GM18873 (cell line): ENCODE measurements around the gene YARS2.

ENCODE experiments used
- ATAC-seq: cut with Tn5 transposase; IDR thresholded peaks from one replicate; pipeline ENCODE4 v1.9.1; 2021; ENCODE audit warnings: mild to moderate bottlenecking, moderate library complexity, moderate number of reproducible peaks; ENCODE audit not compliant: unreplicated experiment, low FRiP score

Gene YARS2

DNA sequence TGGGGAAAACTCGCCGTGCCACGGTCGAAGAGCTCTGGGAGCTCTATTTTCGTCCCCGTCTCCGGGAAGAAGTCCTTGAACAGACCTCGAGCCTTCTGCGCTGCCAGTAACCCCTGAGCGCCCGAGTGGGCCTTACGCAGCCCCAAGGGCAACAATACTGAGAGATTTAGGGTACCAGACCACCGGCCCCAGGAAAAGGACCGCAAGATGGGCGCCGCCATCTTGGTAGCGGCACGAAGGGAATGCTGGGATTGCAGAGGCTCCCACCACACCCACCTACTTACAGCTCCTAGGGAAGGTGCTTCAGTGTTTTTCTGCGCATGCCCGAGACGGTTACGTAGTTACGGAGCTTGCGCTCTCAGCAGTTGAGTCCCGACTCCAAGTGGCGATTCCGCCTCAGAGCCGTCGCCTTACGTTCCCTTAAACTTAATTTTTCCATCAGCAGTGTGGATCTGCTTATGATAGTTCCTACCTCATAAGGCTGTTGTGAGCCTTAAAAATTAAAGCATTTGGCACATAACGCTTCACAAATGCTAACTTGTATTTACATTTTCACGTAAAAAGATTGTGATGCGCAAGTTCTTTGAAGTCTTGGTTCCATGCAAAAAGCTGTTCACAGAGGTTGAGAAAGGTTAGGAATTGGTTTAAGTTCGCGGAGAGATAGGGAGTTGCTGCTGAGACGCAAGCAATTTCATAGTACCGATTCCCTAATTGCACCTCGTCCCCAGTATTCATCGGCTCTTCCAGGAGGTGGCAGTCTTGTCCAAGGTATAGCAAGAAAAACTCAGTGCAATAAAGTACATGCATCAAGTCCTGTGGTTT is at the start of gene YARS2:
Gene YARS2 (minus strand): TSS at position 244 of the 822 bp plus-strand sequence. CDS start 23 bp downstream, at position 221.
- peak; percentile 93 for ATAC-seq

DNA sequence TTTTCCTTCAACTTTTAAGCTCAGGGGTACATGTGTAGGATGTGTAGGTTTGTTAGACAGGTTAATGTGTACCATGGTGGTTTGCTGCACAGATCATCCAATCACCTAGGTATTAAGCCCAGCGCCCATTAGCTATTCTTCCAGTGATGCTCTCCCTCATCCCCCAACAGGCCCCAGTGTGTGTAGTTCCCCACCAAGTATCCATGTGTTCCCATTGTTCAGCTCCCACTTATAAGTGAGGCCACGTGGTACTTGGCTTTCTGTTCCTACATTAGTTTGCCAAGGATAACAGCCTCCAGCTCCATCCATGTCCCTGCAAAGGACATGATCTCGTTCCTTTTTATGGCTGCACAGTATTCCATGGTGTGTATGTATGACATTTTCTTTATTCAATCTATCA is 48.6 kb upstream of the YARS2 start:
- no peak for ATAC-seq

DNA sequence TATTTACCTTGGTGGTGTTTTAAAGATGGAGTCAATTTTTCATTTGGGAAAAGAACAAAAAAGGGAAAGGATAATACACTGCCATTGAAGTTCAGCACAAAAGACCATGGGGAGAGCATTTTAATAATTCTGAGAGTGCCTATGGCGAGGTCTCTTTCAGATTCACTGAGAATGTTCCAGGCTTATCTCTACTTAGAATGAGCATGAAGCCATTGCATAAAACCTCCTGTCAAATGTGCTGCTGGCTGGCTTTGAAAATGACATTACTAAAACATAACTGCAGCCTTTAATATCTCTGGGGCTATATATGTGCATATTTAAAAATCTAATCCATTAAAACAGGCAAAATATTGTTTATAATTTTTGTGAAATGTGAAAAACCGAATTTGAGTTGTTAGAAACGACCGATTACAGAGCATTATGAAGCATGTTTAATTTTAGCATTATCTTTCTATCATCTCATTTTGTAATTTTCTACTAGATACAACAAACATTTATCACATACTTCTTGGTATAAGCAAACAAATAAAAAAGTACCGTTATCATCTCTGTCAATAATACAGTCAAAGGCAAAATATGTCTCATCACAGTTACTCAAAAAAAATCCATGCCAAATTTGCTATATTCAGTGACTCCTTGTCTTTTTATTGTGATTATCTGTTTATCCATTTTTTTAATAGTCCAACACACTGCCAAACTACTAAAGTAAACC is 45.7 kb upstream of the YARS2 start:
- ATAC-seq = no peak

DNA sequence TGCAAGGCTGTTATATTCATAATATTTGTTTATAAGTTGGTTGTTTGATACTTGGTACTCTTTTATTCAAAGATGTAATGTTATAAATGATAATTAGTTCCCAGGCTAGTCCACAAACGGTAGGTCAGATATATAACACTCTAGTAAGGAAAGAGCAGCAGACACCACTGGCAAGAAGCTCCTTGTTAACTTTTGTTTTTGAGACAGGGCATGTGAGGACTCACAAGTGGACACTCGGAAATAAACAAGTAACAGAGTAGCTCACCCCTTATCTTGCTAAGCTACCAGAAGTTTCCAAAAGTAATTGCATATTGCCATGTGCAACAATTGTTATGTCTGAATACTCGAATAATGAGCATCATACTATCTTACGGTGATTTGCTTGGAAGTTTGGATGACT is 38.6 kb upstream of the YARS2 start:
- ATAC-seq = no peak

DNA sequence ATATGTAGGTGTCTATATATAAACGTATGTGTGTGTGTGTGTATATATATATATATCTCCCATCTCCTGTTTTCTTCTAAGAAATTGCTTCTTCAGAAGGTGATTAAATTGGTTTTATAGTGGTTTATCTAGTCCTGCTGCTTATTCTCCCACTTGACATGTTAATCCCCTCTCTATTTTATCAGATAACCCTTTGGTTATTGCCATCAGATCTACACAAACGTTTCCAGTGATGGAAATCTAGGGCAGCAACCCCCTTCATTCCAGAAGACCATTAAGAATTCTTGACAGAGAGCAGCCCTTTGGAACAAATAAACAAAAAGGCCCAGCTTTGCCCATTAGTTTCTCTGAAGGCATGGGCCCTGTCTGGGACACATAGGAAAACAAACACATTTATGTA is 34.2 kb upstream of the YARS2 start:
- ATAC-seq = no peak

DNA sequence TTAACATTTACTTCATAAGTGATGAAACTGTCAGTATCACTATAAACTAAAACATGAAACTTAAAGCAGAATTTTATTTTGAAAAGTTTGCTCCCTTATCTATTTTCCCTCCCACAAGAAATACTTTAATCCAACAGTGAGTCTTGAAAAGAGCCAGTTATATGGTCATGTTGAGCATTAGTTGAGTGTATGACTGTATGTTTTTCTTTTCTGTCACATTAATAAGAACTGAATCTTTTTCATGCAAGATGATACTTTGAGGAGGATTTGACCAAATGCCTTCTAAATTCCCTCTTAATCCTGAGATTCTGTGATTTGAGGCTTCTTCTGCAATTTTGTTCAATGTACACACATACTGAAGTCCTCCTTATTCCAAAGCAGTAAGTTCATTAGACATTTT is 33.7 kb upstream of the YARS2 start:
- ATAC-seq = no peak

DNA sequence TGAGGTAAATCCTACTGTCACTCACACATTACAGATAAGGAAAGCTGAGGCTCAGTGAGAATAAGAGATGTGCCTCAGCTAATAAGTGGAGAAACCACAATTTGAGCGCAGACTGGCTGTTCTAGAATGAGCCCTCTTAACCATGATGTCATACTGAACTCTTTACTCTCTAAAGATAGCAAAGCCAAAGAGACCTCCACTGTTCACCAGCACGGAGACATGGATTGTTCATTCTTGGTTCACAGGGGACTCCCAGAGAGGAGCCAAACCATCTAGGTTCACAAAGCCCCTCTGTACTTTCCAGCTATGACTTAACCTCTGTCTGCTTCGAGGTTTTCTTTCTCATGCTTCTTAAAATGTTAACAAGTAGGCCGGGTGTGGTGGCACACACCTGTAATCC is 32.7 kb upstream of the YARS2 start:
- no peak for ATAC-seq

DNA sequence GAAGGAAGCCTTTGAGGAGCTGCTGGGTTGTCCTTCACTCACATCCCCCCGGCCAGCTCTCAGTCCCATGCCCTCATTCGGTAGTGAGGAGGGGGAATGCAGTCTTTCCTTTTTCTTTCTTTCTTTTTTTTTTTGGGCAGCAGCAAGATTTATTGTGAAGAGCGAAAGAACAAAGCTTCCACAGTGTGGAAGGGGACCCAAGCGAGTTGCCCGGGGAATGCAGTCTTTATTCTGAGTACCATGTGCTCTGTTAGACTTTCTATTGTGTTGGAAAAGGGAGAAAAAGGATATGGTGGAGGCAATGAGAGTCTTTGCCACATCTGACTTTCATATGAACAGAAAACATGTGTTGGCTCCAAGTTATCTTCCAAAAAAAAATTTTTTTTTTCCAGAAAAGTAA is 29.9 kb upstream of the YARS2 start:
- no peak for ATAC-seq

DNA sequence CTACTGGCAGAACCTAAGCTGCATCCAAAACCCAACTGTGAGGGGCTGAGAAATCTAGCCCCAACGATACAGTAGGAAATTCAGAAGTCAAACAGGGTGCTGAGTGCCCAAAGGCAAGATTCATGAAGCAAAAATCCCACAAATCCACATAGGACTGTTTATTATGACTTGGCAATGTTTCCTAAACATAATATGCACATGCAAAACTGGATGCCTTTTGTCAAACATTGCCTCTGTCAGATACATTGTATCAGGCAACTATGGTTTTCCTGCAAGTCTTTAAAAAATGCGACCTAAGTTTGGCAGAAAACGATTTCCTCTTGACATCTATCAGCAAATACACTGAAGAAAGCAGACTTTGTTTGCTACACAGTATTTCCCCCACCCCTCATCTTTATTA is 27.3 kb upstream of the YARS2 start:
- ATAC-seq = no peak

DNA sequence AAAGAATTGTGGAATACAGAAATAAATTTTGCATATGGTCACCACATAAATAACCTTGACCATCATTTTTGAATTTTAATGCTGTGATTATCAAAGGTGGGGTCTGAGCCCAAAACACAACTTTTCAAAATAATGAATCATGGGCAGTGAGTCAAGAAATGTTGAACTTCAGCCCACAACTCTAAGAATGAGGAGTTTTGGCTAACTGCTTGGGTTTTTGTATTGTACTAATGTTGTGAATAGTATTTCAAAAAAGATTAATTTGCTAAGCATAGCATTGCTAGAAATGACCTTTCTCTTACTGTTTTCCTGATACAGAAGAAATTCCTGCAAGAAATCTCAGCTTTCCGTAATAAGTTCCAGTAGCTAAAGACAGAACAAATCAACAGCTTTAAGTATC is 24.4 kb upstream of the YARS2 start:
- ATAC-seq = no peak

DNA sequence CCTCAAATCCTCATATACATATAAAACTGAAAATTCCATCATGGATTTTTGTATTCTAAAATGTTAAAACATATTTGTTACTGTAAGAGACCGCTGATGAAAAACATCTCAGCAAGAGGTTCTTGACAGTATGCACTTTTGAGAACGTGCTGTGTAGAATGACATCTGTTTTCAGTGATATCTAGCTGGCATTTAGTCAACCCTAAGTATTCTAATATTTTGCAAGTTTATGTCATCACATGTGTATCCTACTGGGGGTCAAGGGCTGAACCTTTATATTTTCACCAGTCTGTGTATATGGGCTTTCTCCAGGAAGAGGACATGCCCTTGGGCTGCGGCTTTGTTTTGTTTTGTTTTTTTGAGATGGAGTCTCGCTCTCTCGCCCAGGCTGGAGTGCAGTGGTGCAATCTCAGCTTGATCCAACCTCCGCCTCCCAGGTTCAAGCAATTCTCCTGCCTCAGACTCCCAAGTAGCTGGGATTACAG is 22.0 kb upstream of the YARS2 start:
- ATAC-seq = no peak

DNA sequence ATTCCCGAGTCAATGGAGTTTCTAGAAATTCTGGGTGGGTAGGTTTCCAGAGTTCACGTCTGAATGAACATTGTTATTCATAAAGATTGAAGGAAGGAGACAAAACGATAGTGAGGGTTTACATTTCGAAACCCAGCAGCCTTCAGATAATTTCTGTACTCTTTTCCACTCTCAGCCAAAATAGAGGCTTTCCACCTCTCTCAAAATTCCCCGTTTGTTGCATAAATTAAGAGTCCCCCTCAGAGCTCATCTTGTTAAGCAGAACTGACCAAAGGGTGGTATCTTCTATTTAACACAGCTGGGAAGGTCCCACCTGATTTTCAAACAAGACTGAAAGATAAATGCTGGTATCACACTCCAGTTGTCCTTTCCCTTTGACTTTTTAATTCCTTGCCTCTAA is 21.5 kb upstream of the YARS2 start:
- ATAC-seq = no peak

DNA sequence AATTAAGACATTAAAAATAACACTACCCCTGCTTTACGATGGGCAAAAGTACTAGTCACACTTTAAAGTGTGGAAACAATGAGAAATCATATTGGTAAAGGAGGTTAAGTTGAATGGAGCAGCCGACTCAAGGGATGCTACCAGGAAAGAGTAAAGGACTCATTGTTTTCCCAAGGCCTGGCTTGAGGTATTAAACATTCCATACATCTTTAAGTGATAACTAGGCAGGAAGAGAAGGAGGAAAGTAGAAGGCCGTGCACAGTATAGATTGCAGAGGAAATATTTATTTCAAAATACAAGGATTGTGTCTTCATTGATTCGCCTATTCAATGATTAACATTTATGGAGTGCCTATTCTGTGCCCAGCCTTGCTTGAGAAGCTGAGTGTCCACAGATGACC is 20.6 kb upstream of the YARS2 start:
- ATAC-seq = no peak

DNA sequence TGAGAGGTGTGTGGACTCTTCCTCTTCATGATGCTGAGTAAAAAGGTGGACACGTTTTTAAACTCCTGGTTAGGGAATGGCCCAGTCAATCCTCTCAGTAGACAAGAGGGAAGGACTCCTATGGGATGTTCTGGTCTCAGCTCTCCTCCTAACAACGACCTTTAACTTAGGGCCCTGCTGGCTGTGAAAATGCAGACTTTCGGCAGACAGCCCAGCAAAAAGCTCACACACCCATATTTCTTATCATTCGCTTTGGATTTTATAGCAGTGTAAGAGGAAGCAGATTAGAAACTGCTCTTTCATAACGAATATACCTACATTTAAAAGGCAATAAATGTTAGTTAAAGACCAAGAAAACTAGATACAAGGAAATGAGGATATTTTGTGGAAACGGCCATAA is 18.0 kb upstream of the YARS2 start:
- no peak for ATAC-seq

DNA sequence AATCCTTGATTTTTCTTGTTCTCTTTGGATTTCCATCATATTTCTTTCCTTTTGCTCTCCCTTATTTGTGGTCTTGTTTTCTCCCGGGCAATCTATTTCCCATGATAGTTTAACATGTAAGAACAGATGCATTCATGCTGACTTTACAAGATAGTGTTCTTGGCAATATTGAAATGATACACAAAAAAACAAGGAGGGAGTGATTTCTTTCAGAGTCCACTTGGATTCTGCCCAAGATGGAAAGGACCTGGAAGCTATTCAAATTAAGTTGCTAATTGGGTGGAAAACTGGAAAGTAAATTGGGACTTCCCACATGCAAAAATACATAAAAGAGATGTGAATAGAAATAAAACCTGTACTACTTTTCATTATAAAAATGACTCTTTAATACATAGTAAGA is 14.4 kb upstream of the YARS2 start:
- no peak for ATAC-seq

DNA sequence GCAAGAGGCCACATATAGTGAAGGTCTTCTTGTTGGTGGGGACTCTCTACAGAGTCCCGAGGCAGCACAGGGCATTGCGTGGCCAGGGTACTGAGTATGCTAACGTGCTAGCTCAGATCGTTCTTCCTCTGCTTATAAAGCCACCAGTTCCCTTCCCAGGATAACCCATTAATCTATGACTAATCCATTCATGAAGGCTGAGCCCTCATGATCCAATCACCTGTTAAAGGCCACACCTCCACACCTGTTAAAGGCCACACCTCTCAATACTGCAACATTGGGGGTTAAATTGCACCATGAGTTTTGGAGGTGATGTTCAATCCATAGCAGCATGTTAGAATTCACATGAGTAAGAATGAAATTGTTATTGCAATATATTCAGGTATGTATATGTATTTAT is 12.8 kb upstream of the YARS2 start:
- ATAC-seq = no peak

DNA sequence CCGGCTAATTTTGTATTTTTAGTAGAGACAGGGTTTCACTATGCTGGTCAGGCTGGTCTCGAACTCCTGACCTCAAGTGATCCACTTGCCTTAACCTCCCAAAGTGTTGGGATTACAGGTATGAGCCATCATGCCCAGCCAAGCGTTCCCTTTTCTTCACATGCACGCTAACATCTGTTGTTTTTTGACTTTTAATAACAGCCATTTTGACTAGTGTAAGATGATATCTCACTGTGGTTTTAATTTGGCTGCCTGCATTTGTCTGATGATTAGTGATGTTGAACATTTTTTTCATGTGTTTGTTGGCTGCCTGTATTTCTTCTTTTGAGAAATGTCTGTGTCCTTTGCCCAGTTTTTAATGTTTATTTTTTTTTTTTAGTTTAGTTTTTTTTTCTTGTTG is 10.2 kb upstream of the YARS2 start:
- ATAC-seq = no peak

DNA sequence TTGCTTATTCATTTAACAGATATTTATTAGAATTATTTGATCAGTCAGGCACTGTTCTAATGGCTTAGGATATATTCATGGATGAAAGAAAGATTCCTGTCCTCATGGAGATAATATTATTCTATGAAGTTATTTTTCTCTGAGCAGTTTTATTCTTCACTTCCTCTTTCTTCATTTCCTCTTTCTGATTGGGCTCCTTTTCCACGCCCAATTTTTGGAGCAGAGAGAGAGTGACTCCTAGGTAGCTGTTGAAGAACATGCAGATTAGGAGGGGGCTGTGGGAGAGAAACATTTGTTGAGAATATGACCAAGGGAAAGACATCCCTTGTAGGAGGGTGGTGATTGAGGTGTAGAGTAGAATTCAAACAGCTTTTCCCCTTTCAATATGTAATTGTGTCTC is 6.0 kb upstream of the YARS2 start:
- ATAC-seq = no peak

DNA sequence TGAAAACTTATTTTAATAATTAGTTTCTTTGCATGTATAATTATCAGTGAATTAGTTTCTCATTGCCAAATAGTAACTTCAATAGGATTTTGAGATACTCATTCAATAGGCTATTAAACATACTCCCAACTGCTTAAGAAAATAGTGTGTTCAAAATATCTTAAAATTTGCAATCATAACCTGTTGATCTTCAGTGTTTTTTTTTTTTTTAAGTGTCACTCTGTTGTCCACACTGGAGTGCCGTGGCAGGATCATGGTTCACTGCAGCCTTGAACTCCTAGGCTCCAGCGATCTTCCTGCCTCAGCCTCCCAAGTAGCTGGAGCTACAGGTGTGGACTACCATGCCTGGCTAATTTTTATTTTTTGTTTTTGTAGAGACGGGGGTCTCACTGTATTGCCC is 1.5 kb upstream of the YARS2 start:
- ATAC-seq = no peak

DNA sequence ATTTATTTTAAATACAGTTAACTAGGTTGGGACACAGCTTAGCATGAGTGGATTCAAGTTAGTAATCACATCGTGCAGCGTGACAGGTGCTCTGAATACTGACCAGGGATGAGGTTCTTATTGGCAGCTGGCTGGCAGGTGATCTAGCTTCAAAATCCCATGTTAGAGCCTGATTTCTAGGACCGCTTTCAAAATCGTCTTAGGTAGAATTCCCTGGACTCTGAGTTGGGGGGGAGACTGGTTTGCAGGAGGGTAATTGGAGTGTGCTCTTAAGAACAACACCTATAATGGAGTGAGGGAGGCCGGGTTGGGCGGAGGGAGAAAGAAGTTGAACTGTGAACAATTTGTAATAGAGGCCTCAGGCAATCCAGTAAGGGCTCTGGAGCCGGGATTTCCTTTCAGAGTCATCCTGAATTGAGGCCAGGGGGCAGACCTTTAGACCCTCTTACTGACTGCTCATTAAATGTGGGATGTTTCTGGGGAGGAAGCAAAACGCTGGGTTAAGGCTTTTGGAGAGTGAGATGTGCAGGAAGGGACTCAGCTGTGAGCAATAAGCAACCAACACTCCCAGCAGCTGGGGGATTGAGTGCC is 874 bp upstream of the YARS2 start:
- ATAC-seq = no peak

DNA sequence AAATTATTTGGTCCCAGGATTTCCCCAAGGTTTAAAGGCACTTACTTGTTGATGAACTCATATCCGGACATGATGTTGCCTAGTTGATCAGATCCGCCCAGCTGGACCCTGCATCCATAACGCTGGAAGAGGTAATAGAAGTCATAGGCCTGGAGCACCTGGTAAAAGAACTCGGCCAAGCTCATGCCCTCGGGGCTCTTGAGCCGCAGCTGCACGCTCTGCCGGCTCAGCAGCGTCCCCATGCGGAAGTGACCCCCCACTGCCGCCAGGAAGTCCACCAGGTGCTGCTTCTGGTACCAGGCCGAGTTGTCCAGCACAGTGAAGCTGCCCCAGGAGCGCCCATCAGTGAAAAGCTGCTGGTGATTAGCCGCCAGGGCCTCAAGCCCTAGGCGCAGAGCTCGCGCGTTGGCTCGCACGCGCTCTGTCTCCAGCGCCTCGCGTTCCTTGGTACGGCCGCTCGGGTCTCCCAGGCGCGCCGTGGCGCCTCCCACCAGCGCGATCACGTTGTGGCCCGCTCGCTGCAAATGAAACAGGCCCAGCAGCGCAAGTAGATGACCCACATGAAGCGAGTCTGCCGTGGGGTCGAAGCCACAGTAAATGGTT is 545 bp downstream of the YARS2 start:
- peak; percentile 60 for ATAC-seq
